SH-SY5Y (cell line): Measurements from ENCODE around the gene SLC16A9.

ENCODE experiments used
- GATA2 ChIP-seq: IDR thresholded peaks from 2 replicates; pipeline ENCODE4 v1.6.1; 2011; ENCODE audit warnings: mild to moderate bottlenecking, low read depth, low read length
- GATA3 ChIP-seq: IDR thresholded peaks from 2 replicates; pipeline ENCODE4 v1.6.1; 2011; ENCODE audit warnings: low read depth, mild to moderate bottlenecking, low read length, moderate library complexity

DNA sequence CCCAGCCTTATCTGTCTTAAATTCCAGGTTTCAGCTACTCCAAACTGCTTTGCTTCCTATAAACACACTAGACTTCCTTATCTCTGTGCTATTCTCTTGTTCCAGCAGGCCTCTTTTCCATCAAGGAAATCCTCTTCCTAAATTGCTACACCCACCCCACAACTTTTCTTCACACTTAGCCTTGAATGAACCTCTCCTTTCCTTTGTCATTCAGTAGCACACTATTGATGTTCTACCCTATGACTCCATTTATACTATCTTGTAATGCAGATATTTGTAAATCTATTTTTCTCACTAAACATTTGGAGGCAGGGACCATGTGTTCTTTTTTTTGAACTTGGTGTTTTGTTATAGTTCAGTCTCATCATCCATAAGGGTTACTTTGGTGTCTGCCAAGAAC lies 3.7 kb downstream of the SLC16A9 start:
- TF ChIP-seq GATA3: no peak
- TF ChIP-seq GATA2: no peak
